Measurements from ENCODE around the gene NMT1. TPM values are rescaled to one million over a fixed set of nuclear protein-coding genes. Genes with fewer than 3 reads are reported as not detected.

NMT1 gene
- total RNA-seq, 5 donors from 2014 or later (not counting 1 experiment from before 2014, with no cell fraction given), result 79.5 to 139 (median 125) TPM

DNA sequence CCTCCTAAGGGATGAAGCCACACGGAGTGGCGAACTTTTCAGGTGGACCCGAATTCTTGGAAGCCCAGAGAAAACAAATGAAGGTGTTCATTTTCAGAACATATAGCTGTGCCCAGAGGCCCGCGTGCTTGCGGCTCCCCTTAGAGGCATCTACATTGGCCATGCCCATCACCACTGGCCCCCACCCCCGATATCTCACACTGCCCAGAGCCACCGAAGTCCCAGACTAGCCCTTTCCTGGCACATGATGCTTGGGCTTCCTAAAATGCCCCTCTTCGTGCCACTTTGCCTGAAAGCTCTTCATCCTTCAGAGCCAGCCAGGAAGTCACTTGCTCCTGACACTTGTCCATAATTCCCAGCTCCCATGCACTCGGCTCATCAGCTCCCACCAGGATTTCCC is 85.0 kb downstream of the NMT1 start:
- peak overlapping the region; percentile 93 to 100 (median 97) for H3K4me3 Mint-ChIP-seq
- H3K4me1 Mint-ChIP-seq, result peaks cover 56 to 71% (median 57%) of the 10 kb centered on the region in 3 donors
- ChIA-PET CTCF (interaction anchor here (0.5 to 0.8 kb wide), 2 partner anchors 11 to 13 kb away, joined by 3 read pairs; partner anchors contain the start of gene ACBD4 (in 1 of the 2)), POLR2A (interaction anchor here (0.5 to 0.7 kb wide), 3 partner anchors 15 to 457 kb away, joined by 3 to 4 read pairs (median 3); no protein-coding TSS in a partner anchor)
- ATAC-seq (replicated peaks in 1 of 4), result no peak
- DNase-seq, result no peak
- Histone ChIP-seq H3K27me3 (replicated peaks in 1 of 2; ENCODE audit: control insufficient read depth in 2 of 2, extremely low read depth in 1 of 2, insufficient read depth in 2 of 2, low read length in 1 of 2) (no peaks in the 10 kb centered on the region), H3K27ac (ENCODE audit: low read length) (no peak overlapping the region), H3K4me3 (ENCODE audit: control insufficient read depth in 1 of 2, extremely low read depth in 1 of 2, low read length in 1 of 2) (no peak overlapping the region), H3K9me3 (no peaks in the 10 kb centered on the region), H3K36me3 (ENCODE audit: control insufficient read depth in 2 of 2, extremely low read depth in 1 of 2, insufficient read depth in 1 of 2, low read length in 1 of 2) (peaks cover 0 to 5% of the 10 kb centered on the region in 2 donors), H3K4me1 (ENCODE audit: control insufficient read depth in 1 of 2, extremely low read depth in 1 of 2, insufficient read depth in 2 of 2, low read length in 2 of 2) (peaks cover 25 to 64% of the 10 kb centered on the region in 2 experiments)
- 92% methylated on average over 9 of the region's 10 CpGs for WGBS (ENCODE audit: insufficient coverage)
- no peaks in the 10 kb centered on the region for H3K9me3 Mint-ChIP-seq
- H3K27ac Mint-ChIP-seq, result peak overlapping the region; percentile 99 to 100
- peaks cover 0 to 2% of the 10 kb centered on the region in 2 donors for H3K27me3 Mint-ChIP-seq
- H3K36me3 Mint-ChIP-seq, result no peaks in the 10 kb centered on the region

DNA sequence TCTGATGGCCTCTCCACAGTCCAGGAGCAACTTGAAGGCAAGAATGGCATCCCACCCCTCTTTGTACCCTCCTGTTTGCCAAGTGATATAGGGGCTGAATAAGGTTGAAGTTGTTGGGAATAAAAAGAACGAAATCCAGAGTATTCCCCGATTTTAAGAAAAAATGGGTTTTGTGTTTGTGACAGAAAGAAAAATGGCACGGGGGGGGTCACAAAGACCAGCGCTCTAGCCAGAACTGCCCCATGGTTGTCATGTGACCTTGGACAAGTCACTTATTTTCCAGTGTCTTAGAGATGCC is 85.4 kb downstream of the NMT1 start:
- Mint-ChIP-seq H3K27ac (peak overlapping the region; percentile 99 to 100), H3K27me3 (peaks cover 0 to 2% of the 10 kb centered on the region in 2 donors), H3K4me3 (peak overlapping the region; percentile 93 to 100 (median 97)), H3K9me3 (no peaks in the 10 kb centered on the region), H3K4me1 (peaks cover 56 to 71% (median 58%) of the 10 kb centered on the region in 3 donors), H3K36me3 (no peaks in the 10 kb centered on the region)
- DNase-seq (no peak), ATAC-seq (replicated peaks in 1 of 4) (no peak)
- H3K27me3 ChIP-seq (replicated peaks in 1 of 2; ENCODE audit: control insufficient read depth in 2 of 2, extremely low read depth in 1 of 2, insufficient read depth in 2 of 2, low read length in 1 of 2), result no peaks in the 10 kb centered on the region
- ChIA-PET POLR2A (interaction anchor here (0.6 to 0.7 kb wide), 2 partner anchors 15 to 87 kb away, joined by 3 to 4 read pairs; no protein-coding TSS in a partner anchor), CTCF (interaction anchor here in 1 of 2 donors (0.8 kb wide), 1 partner anchor 11 kb away, joined by 3 read pairs; the partner anchor contains the start of gene ACBD4)
- no peaks in the 10 kb centered on the region for H3K9me3 ChIP-seq
- peaks cover 28 to 64% of the 10 kb centered on the region in 2 experiments for H3K4me1 ChIP-seq (ENCODE audit: control insufficient read depth in 1 of 2, extremely low read depth in 1 of 2, insufficient read depth in 2 of 2, low read length in 2 of 2)
- H3K4me3 ChIP-seq (ENCODE audit: control insufficient read depth in 1 of 2, extremely low read depth in 1 of 2, low read length in 1 of 2), result peak overlapping the region; percentile 76 to 97
- no peak overlapping the region for H3K27ac ChIP-seq (ENCODE audit: low read length)
- WGBS (ENCODE audit: insufficient coverage), result 92% methylated on average over 3 of the region's 4 CpGs
- H3K36me3 ChIP-seq (ENCODE audit: control insufficient read depth in 2 of 2, extremely low read depth in 1 of 2, insufficient read depth in 1 of 2, low read length in 1 of 2), result peaks cover 0 to 5% of the 10 kb centered on the region in 2 donors

DNA sequence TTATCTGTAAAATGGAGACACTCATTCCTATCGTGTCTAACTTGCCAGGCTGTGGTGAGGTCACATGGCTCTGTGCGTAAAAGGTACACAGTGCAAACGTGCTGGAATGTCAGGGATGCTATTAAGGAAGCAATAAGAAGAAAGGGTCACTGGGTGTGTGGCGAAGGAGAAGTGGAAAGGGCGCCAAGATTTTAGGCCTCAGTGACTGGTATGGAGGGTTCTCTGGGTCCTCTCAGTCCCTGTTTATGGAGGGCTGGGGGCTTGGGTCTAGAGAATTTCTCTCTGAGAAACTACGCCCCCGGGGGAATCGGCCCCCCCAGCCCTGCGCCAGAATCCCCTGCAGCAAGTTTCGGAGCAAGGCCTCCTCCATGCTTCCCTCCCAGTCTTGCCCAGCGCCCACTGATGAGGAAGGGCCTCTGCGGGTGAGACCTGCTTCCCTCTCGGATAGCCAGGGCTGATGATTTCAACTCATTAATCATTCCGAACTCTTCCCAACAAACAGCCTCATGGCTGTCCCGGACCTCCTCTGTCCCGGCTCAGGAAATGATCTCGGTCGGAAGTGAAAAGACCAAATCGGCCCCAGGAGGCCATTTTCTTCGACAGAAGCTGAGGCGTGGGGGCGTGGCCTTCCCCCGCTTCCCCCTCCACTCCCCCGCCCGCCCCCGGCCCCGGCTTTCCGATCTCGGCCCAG is 85.9 kb downstream of the NMT1 start:
- Histone ChIP-seq H3K9me3 (no peaks in the 10 kb centered on the region), H3K27me3 (replicated peaks in 1 of 2; ENCODE audit: control insufficient read depth in 2 of 2, extremely low read depth in 1 of 2, insufficient read depth in 2 of 2, low read length in 1 of 2) (no peaks in the 10 kb centered on the region), H3K4me1 (ENCODE audit: control insufficient read depth in 1 of 2, extremely low read depth in 1 of 2, insufficient read depth in 2 of 2, low read length in 2 of 2) (peaks cover 33 to 68% of the 10 kb centered on the region in 2 experiments), H3K36me3 (ENCODE audit: control insufficient read depth in 2 of 2, extremely low read depth in 1 of 2, insufficient read depth in 1 of 2, low read length in 1 of 2) (peaks cover 0 to 5% of the 10 kb centered on the region in 2 donors), H3K27ac (ENCODE audit: low read length) (peak overlapping the region; percentile 97), H3K4me3 (ENCODE audit: control insufficient read depth in 1 of 2, extremely low read depth in 1 of 2, low read length in 1 of 2) (peak overlapping the region; percentile 76 to 97)
- CTCF ChIA-PET, result interaction anchor here (0.8 to 7.3 kb wide), 4 partner anchors 11 to 14 kb away, joined by 3 to 277 read pairs (median 77); partner anchors contain the start of genes ACBD4 (in 2 of the 2) and HEXIM2 (in 1 of the 2)
- H3K9me3 Mint-ChIP-seq, result no peaks in the 10 kb centered on the region
- DNase-seq (peak in 19 of 35 experiments; percentile 43 to 82 (median 64)), ATAC-seq (replicated peaks in 1 of 4) (peak; percentile 2 to 4 (median 4))
- POLR2A ChIA-PET, result interaction anchor here (1.8 to 4.3 kb wide), 3 partner anchors 12 to 14 kb away, joined by 3 to 45 read pairs (median 28); partner anchors contain the start of genes HEXIM2 (in 2 of the 2) and ACBD4 (in 1 of the 2)
- H3K27me3 Mint-ChIP-seq, result peaks cover 0 to 2% of the 10 kb centered on the region in 2 donors
- no peaks in the 10 kb centered on the region for H3K36me3 Mint-ChIP-seq
- peak overlapping the region; percentile 93 to 100 (median 97) for H3K4me3 Mint-ChIP-seq
- H3K27ac Mint-ChIP-seq, result peak overlapping the region; percentile 99 to 100
- H3K4me1 Mint-ChIP-seq, result peaks cover 58 to 72% (median 61%) of the 10 kb centered on the region in 3 donors
- WGBS (ENCODE audit: insufficient coverage), result 23% methylated on average over 18 of the region's 29 CpGs

DNA sequence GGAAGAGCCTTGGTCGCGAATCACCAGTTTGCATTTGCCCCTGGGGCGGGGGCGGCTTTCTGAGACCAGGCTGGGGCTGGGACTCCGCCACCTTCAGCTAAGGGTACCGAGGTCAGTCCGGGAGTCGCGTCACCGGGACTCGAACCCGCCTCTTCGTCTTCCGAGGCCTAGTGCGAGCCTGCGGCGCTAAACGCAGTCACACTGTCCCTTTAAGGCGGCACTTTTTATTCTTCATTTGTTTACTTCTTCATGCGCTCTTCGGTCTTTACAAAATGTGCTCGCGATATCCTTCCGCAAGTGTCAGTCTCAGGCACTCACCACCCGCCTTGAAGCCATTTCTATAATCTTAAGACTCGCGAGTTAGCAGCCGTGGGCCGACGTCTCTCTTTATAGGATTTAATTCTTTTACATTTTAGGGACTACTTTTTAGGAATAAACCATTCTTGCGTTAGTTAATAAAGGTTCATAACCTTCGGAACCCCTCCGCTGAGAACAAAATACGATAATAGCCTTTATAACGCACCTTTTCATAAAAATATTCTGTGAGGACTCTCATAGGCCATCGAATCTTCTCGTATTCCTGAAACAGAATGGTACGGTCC is 86.6 kb downstream of the NMT1 start:
- Mint-ChIP-seq H3K4me1 (peaks cover 59 to 71% (median 61%) of the 10 kb centered on the region in 3 donors), H3K36me3 (no peaks in the 10 kb centered on the region), H3K27ac (peak overlapping the region; percentile 99 to 100), H3K4me3 (peak overlapping the region; percentile 93 to 100 (median 97)), H3K9me3 (no peaks in the 10 kb centered on the region), H3K27me3 (peaks cover 0 to 2% of the 10 kb centered on the region in 2 donors)
- POLR2A ChIA-PET, result interaction anchor here (0.6 to 4.3 kb wide), 20 partner anchors 8 to 257 kb away, joined by 3 to 45 read pairs (median 6); partner anchors contain the start of genes ACBD4 (in 2 of the 2), HEXIM2 (in 2 of the 2) and NMT1 (in 1 of the 2)
- Histone ChIP-seq H3K9me3 (no peaks in the 10 kb centered on the region), H3K4me1 (ENCODE audit: control insufficient read depth in 1 of 2, extremely low read depth in 1 of 2, insufficient read depth in 2 of 2, low read length in 2 of 2) (peaks cover 33 to 72% of the 10 kb centered on the region in 2 experiments), H3K27ac (ENCODE audit: low read length) (peak overlapping the region; percentile 97), H3K36me3 (ENCODE audit: control insufficient read depth in 2 of 2, extremely low read depth in 1 of 2, insufficient read depth in 1 of 2, low read length in 1 of 2) (peaks cover 0 to 5% of the 10 kb centered on the region in 2 donors), H3K4me3 (ENCODE audit: control insufficient read depth in 1 of 2, extremely low read depth in 1 of 2, low read length in 1 of 2) (peak overlapping the region; percentile 76 to 97), H3K27me3 (replicated peaks in 1 of 2; ENCODE audit: control insufficient read depth in 2 of 2, extremely low read depth in 1 of 2, insufficient read depth in 2 of 2, low read length in 1 of 2) (no peaks in the 10 kb centered on the region)
- under 1% methylated on average over 31 of the region's 38 CpGs for WGBS (ENCODE audit: insufficient coverage)
- ATAC-seq (replicated peaks in 1 of 4) (peak; percentile 25 to 29 (median 26)), DNase-seq (peak in 34 of 35 experiments; percentile 56 to 92 (median 70))
- CTCF ChIA-PET, result interaction anchor here (0.5 to 7.3 kb wide), 6 partner anchors 12 to 169 kb away, joined by 3 to 277 read pairs (median 36); partner anchors contain the start of genes ACBD4 (in 2 of the 2), HEXIM2 (in 1 of the 2) and MAP3K14 (in 1 of the 2)

DNA sequence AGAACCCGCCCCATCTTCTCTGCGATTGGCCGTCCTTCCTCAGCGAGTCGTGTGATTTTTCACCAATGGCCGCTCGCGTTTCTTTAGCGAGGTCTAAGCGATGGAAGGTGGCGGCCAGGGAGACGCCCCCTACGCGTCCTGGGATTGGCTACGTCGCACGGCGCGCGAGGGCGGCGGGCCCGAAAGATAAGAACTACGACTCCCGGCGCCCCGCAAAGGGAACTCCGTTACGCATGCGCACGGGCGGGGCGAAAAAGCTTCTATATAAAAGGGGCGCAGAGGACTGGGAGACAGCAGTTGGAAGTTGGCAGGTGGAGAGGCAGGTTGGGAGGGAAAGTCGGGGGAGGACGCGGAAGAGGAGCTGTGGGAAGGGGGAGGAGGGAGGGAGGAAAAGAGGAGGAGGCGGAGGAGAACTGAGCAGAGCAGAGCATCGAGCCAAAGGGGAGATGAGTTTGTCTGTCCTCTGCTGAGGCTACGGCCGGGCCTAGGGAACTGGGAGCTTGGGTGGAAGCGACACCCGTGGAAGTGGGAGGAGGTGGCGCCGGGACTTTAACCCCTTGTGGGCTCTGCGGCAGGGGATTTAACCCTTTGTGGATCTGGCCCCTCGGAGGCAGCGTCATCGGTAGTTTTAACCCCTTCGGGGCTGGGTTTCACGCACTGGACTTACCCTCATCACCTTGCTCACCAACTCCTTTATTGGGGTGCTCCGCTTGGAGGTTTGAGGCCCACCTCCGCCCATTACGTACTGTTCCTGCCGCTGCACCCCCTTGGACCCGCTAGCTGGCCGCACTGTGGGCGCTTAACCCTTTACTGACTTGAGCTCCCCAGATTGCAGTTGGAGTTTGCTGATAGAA is 87.3 kb downstream of the NMT1 start, which contains the start of gene HEXIM1:
TSS of gene HEXIM1 (plus strand) at position 293 of the 854 bp plus-strand sequence. CDS start 716 bp downstream, outside the sequence.
- peak; percentile 77 to 83 (median 81) for ATAC-seq (replicated peaks in 1 of 4)
- ChIA-PET POLR2A (interaction anchor here (0.6 to 4.3 kb wide), 21 partner anchors 9 to 872 kb away, joined by 3 to 45 read pairs (median 5); partner anchors contain the start of genes ACBD4 (in 2 of the 2), HEXIM2 (in 2 of the 2) and NMT1 (in 1 of the 2)), CTCF (interaction anchor here (0.5 to 7.3 kb wide), 18 partner anchors 12 to 1788 kb away, joined by 3 to 277 read pairs (median 4); partner anchors contain the start of genes ACBD4 (in 2 of the 2), HEXIM2 (in 1 of the 2) and MAP3K14 (in 1 of the 2))
- Histone ChIP-seq H3K4me1 (ENCODE audit: control insufficient read depth in 1 of 2, extremely low read depth in 1 of 2, insufficient read depth in 2 of 2, low read length in 2 of 2) (peaks cover 31 to 73% of the 10 kb centered on the region in 2 experiments), H3K4me3 (ENCODE audit: control insufficient read depth in 1 of 2, extremely low read depth in 1 of 2, low read length in 1 of 2) (peak within 1 kb of the TSS; percentile 76 to 99), H3K36me3 (ENCODE audit: control insufficient read depth in 2 of 2, extremely low read depth in 1 of 2, insufficient read depth in 1 of 2, low read length in 1 of 2) (peaks cover 0 to 5% of the 10 kb centered on the region in 2 donors), H3K27ac (ENCODE audit: low read length) (peak within 1 kb of the TSS; percentile 97), H3K9me3 (no peaks in the 10 kb centered on the region), H3K27me3 (replicated peaks in 1 of 2; ENCODE audit: control insufficient read depth in 2 of 2, extremely low read depth in 1 of 2, insufficient read depth in 2 of 2, low read length in 1 of 2) (no peaks in the 10 kb centered on the region)
- DNase-seq, result peak; percentile 97 to 100 (median 99)
- H3K9me3 Mint-ChIP-seq, result no peaks in the 10 kb centered on the region
- H3K27me3 Mint-ChIP-seq, result peaks cover 0 to 2% of the 10 kb centered on the region in 2 donors
- H3K27ac Mint-ChIP-seq, result peak within 1 kb of the TSS; percentile 99 to 100
- H3K4me3 Mint-ChIP-seq, result peak within 1 kb of the TSS; percentile 93 to 100 (median 97)
- WGBS (ENCODE audit: insufficient coverage), result under 1% methylated on average over 51 of the region's 58 CpGs
- peaks cover 59 to 67% (median 61%) of the 10 kb centered on the region in 3 donors for H3K4me1 Mint-ChIP-seq
- H3K36me3 Mint-ChIP-seq, result no peaks in the 10 kb centered on the region
